HCT116 (cell line): ENCODE data around the gene AMACR.

Experiments used
- EZH2 ChIP-seq: fragments of 200-600 bp; sonication (generic); IDR thresholded peaks from 2 replicates; pipeline ENCODE4 v1.6.1; 2017; ENCODE audit warnings: antibody characterized with exemption, mixed run types
- POLR2AphosphoS5 ChIP-seq: IDR thresholded peaks from 2 replicates; pipeline ENCODE4 v1.6.1; 2011; ENCODE audit warnings: mild to moderate bottlenecking, low read depth, low read length, moderate library complexity
- SP1 ChIP-seq: IDR thresholded peaks from 2 replicates; pipeline ENCODE4 v1.6.1; 2012; ENCODE audit warnings: low read depth

- TF ChIP-seq SP1 (no peak), EZH2 (no peak), POLR2AphosphoS5 (no peak)
These were observed 49.7 kb upstream of the AMACR start for GRCh38 chr5:34057569-34057968.
